Astrocyte (in vitro differentiated cells and primary cell): ENCODE measurements around the gene TIMM13. TPM values are rescaled to one million over a fixed set of nuclear protein-coding genes. Genes with fewer than 3 reads are reported as not detected.
A peak's percentile ranks its signal among the peaks of the same experiment; 100 is the strongest.

Source experiments
- DNase-seq: peaks from one replicate; pipeline ENCODE4 v3.0.0-alpha.2; 2010; ENCODE audit warnings: low read depth
- FAIRE-seq: peaks from 2 replicates; lab custom pipeline; 2011; peaks lifted over from hg19 to GRCh38; lab: Jason Lieb, UNC
- H2AFZ ChIP-seq: 2 replicates; pipeline ENCODE4 v1.6.0; 2012; ENCODE audit warnings: low read depth, low read length, inconsistent platforms
- H3K27ac ChIP-seq: 2 replicates; pipeline ENCODE4 v1.5.1; 2011; ENCODE audit warnings: low read depth, low read length, inconsistent platforms
- H3K27me3 ChIP-seq: 2 replicates; pipeline ENCODE4 v1.6.0; 2011; ENCODE audit warnings: low read length, inconsistent platforms; ENCODE audit not compliant: insufficient read depth
- H3K36me3 ChIP-seq: 2 replicates; pipeline ENCODE4 v1.5.1; 2011; ENCODE audit warnings: low read length, inconsistent platforms; ENCODE audit not compliant: insufficient read depth
- H3K4me1 ChIP-seq: 2 replicates; pipeline ENCODE4 v1.5.1; 2011; ENCODE audit warnings: low read length, inconsistent platforms; ENCODE audit not compliant: insufficient read depth
- H3K4me2 ChIP-seq: 2 replicates; pipeline ENCODE4 v1.6.0; 2012; ENCODE audit warnings: low read length, inconsistent platforms
- H3K4me3 ChIP-seq: 2 replicates; pipeline ENCODE4 v1.5.1; 2011; ENCODE audit warnings: low read depth, mild to moderate bottlenecking, low read length, inconsistent platforms; ENCODE audit not compliant: insufficient read depth
- H3K79me2 ChIP-seq: 2 replicates; pipeline ENCODE4 v1.6.0; 2012; ENCODE audit warnings: mild to moderate bottlenecking, low read length, inconsistent platforms; ENCODE audit not compliant: insufficient read depth
- H3K9ac ChIP-seq: 2 replicates; pipeline ENCODE4 v1.6.0; 2012; ENCODE audit warnings: mild to moderate bottlenecking, low read length, inconsistent platforms
- H3K9me3 ChIP-seq: 2 replicates; pipeline ENCODE4 v1.5.1; 2012; ENCODE audit warnings: low read depth, mild to moderate bottlenecking, low read length, inconsistent platforms; ENCODE audit not compliant: insufficient read depth
- H4K20me1 ChIP-seq: 2 replicates; pipeline ENCODE4 v1.6.0; 2012; ENCODE audit warnings: low read length, inconsistent platforms; ENCODE audit not compliant: insufficient read depth
- H3K27ac Mint-ChIP-seq: one replicate; pipeline ENCODE4 v1.8.0; 2021; ENCODE audit warnings: mild to moderate bottlenecking, mixed read lengths; ENCODE audit not compliant: unreplicated experiment
- H3K27me3 Mint-ChIP-seq: one replicate; pipeline ENCODE4 v1.8.0; 2021; ENCODE audit warnings: low read depth, mixed read lengths; ENCODE audit not compliant: unreplicated experiment
- H3K36me3 Mint-ChIP-seq: one replicate; pipeline ENCODE4 v1.8.0; 2021; ENCODE audit warnings: low read depth, mixed read lengths; ENCODE audit not compliant: unreplicated experiment
- H3K4me1 Mint-ChIP-seq: one replicate; pipeline ENCODE4 v1.8.0; 2021; ENCODE audit warnings: low read depth, mixed read lengths; ENCODE audit not compliant: unreplicated experiment
- H3K4me3 Mint-ChIP-seq: one replicate; pipeline ENCODE4 v1.8.0; 2021; ENCODE audit warnings: mild to moderate bottlenecking, moderate library complexity, mixed read lengths; ENCODE audit not compliant: unreplicated experiment
- H3K9me3 Mint-ChIP-seq: one replicate; pipeline ENCODE4 v1.8.0; 2021; ENCODE audit warnings: mild to moderate bottlenecking, mixed read lengths; ENCODE audit not compliant: unreplicated experiment
- CTCF ChIP-seq: IDR thresholded peaks from 2 replicates; pipeline ENCODE4 v1.5.1; 2011; ENCODE audit warnings: low read depth, mild to moderate bottlenecking, inconsistent platforms, low read length, moderate library complexity; ENCODE audit not compliant: insufficient read depth
- EZH2 ChIP-seq: IDR thresholded peaks from 2 replicates; pipeline ENCODE4 v1.6.1; 2012; ENCODE audit warnings: mild to moderate bottlenecking, low read length, inconsistent platforms; ENCODE audit not compliant: insufficient read depth
- total RNA-seq: library from RNA; stranded (reverse); gene quantifications from 2 replicates; pipeline ENCODE4 v1.2.1, GENCODE V29; 2021

The TIMM13 gene
- total RNA-seq, 1 donor from 2014 or later: 105 TPM

- no peak overlapping the region for H3K4me2 ChIP-seq
- no peak for DNase-seq
- Mint-ChIP-seq H3K36me3 (no peaks in the 10 kb centered on the region), H3K4me1 (peaks cover 6% of the 10 kb centered on the region), H3K4me3 (no peak overlapping the region), H3K27me3 (peaks cover 14% of the 10 kb centered on the region), H3K9me3 (peaks cover 5% of the 10 kb centered on the region), H3K27ac (no peak overlapping the region)
- H3K27me3 ChIP-seq: no peaks in the 10 kb centered on the region
- no peaks in the 10 kb centered on the region for H4K20me1 ChIP-seq
- H3K36me3 ChIP-seq: no peaks in the 10 kb centered on the region
- no peak overlapping the region for H3K9ac ChIP-seq
- H2AFZ ChIP-seq: no peak overlapping the region
- TF ChIP-seq CTCF (no peak), EZH2 (no peak)
- no peaks in the 10 kb centered on the region for H3K79me2 ChIP-seq
- no peak for FAIRE-seq
- no peak overlapping the region for H3K27ac ChIP-seq
- no peaks in the 10 kb centered on the region for H3K4me1 ChIP-seq
- H3K9me3 ChIP-seq: no peaks in the 10 kb centered on the region
- no peak overlapping the region for H3K4me3 ChIP-seq
Observed at GRCh38 chr19:2392366-2392765, 35.0 kb downstream of the TIMM13 start.

- TF ChIP-seq EZH2: no peak
- peak; percentile 91 for TF ChIP-seq CTCF
- Histone ChIP-seq H2AFZ (no peak overlapping the region), H3K27ac (no peak overlapping the region), H3K4me2 (no peak overlapping the region), H4K20me1 (no peaks in the 10 kb centered on the region), H3K27me3 (no peaks in the 10 kb centered on the region), H3K4me1 (no peaks in the 10 kb centered on the region), H3K79me2 (no peaks in the 10 kb centered on the region), H3K9me3 (no peaks in the 10 kb centered on the region), H3K36me3 (no peaks in the 10 kb centered on the region), H3K4me3 (no peak overlapping the region), H3K9ac (no peak overlapping the region)
- Mint-ChIP-seq H3K4me3 (no peak overlapping the region), H3K27ac (no peak overlapping the region), H3K36me3 (no peaks in the 10 kb centered on the region), H3K4me1 (peaks cover 6% of the 10 kb centered on the region), H3K9me3 (peaks cover 5% of the 10 kb centered on the region), H3K27me3 (peaks cover 14% of the 10 kb centered on the region)
- peak; percentile 52 for DNase-seq
- no peak for FAIRE-seq
Observed at GRCh38 chr19:2391118-2391725, 36.2 kb downstream of the TIMM13 start.

GRCh38 chr19:2389594-2389993 lies 37.8 kb downstream of the TIMM13 start:
- Mint-ChIP-seq H3K4me1 (peaks cover 6% of the 10 kb centered on the region), H3K4me3 (peak overlapping the region; percentile 27), H3K27me3 (peaks cover 14% of the 10 kb centered on the region), H3K9me3 (peaks cover 5% of the 10 kb centered on the region), H3K27ac (no peak overlapping the region), H3K36me3 (no peaks in the 10 kb centered on the region)
- H3K27me3 ChIP-seq: no peaks in the 10 kb centered on the region
- no peaks in the 10 kb centered on the region for H3K36me3 ChIP-seq
- H3K4me2 ChIP-seq: no peak overlapping the region
- TF ChIP-seq EZH2 (no peak), CTCF (no peak)
- no peak for DNase-seq
- H3K4me1 ChIP-seq: no peaks in the 10 kb centered on the region
- H3K79me2 ChIP-seq: no peaks in the 10 kb centered on the region
- no peak overlapping the region for H3K9ac ChIP-seq
- H3K9me3 ChIP-seq: no peaks in the 10 kb centered on the region
- no peaks in the 10 kb centered on the region for H4K20me1 ChIP-seq
- H3K4me3 ChIP-seq: no peak overlapping the region
- no peak overlapping the region for H3K27ac ChIP-seq
- H2AFZ ChIP-seq: no peak overlapping the region
- FAIRE-seq: no peak
